G401 (cell line): ENCODE measurements around the gene BTN1A1. TPM values are rescaled to one million over a fixed set of nuclear protein-coding genes. Genes with fewer than 3 reads are reported as not detected.
A peak's percentile ranks its signal among the peaks of the same experiment; 100 is the strongest.
"Not testable (repeated sequence)": the region's sequence is repeated elsewhere in the genome, so short reads cannot be mapped to it uniquely, and the experiment has no call there.

Source experiments
- DNase-seq: peaks from one replicate; pipeline ENCODE4 v3.0.0-alpha.2; 2015; ENCODE audit warnings: low spot score
- in situ Hi-C: cut with HindIII; loops from 2 replicates; pipeline ENCODE4 v1.10.0; 2016; ENCODE audit warnings: low sequenced_read_pairs, mixed read lengths
- total RNA-seq: library from RNA; depleted of rRNA; stranded (reverse); fragments of >200 nt; shearing (Covaris generic); gene quantifications from 2 replicates; pipeline ENCODE4 v1.2.3, GENCODE V29; 2014; rRNA removed

The BTN1A1 gene, protein sequence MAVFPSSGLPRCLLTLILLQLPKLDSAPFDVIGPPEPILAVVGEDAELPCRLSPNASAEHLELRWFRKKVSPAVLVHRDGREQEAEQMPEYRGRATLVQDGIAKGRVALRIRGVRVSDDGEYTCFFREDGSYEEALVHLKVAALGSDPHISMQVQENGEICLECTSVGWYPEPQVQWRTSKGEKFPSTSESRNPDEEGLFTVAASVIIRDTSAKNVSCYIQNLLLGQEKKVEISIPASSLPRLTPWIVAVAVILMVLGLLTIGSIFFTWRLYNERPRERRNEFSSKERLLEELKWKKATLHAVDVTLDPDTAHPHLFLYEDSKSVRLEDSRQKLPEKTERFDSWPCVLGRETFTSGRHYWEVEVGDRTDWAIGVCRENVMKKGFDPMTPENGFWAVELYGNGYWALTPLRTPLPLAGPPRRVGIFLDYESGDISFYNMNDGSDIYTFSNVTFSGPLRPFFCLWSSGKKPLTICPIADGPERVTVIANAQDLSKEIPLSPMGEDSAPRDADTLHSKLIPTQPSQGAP
- total RNA-seq = 0.06 TPM in 1 of 2 replicates, not detected in the other

DNA sequence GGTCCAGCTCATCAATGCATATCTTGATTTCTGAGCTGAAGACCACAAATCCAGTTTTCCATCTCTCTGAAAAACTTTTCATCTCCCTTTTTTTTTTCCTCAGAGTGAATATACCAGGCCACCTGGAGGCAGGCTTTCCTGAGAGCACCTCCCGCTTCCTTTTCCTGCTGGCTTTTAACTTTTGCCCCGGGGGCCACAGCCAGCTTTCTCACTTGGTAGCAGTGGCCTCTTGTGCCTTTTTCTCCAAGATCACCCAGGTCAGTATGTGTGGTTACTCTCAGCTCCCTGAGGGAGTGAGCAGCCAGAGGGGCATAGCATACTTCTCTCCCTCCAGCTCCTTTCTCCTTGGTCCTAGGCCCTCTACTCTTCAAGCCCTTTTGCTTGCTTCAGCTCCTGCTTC, at the start of gene BTN1A1:
TSS of gene BTN1A1 (plus strand) at position 202 of the 400 bp plus-strand sequence. CDS start 984 bp downstream, outside the sequence.
- no peak for DNase-seq
- in situ Hi-C loops = no loop called here

DNA sequence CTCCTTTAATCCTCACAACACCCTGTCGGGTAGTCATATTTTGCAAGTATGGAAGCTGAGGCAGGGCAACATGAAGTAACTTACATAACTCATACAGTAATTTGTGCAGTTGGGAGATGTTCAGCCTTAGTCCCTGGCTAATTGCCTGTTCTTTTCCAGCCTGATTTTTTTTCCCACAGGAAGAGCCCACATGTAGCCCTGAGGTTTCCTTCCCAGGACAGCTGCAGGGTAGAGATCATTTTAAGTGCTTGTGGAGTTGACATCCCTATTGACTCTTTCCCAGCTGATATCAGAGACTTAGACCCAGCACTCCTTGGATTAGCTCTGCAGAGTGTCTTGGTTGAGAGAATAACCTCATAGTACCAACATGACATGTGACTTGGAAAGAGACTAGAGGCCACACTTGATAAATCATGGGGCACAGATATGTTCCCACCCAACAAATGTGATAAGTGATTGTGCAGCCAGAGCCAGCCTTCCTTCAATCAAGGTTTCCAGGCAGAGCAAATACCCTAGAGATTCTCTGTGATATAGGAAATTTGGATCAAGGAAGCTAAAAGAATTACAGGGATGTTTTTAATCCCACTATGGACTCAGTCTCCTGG, 47.4 kb upstream of the BTN1A1 start:
- no peak for DNase-seq
- in situ Hi-C loops = no loop called here

DNA sequence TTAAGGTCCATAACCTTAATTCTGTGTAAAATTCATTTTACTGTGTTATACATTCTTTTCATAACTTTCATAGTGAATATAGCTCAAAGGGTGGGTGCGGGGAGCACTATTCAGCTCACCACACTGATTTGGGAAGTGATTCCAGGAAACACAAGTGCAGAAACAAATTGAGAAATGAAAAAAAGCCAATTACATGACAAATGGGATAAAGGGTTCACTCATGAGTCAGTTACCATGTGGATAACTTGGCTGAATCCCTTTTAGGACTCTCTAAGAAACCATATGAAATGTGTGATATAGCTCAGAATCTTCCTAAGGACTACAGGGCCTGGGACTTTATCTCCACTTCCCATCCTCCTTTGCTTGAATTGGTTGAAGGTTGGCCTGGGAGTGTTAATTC, 45.5 kb upstream of the BTN1A1 start:
- in situ Hi-C loops = no loop called here
- no peak for DNase-seq

DNA sequence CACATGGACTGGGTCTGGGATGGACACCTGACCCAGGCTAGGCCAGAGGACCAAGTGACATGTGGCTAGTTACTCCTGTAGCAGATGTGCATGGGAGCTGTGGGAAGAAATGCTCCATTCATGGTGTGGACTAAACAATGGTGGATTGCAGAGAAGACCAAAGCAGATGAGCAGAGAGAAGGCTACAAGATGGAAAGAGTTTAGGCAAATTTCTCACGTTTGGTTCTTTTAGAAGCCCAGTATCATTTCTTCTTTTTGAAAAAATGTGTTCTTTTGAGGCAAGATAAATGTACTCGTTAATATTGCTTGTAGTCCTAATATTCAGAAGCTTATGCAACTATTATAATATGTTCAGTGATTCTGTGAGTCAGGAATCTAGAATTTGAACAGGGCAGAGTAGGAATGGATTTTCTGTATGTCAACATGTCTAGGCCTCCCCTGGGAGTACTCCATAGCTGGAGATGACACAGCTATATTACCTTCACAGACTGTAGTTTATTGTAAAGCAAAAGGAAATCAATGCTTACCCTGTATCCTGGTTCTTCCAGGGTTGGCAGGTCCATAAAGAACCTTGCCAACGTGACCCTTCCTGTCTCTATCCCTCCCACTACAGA, 44.6 kb upstream of the BTN1A1 start:
- in situ Hi-C loops = no loop called here

DNA sequence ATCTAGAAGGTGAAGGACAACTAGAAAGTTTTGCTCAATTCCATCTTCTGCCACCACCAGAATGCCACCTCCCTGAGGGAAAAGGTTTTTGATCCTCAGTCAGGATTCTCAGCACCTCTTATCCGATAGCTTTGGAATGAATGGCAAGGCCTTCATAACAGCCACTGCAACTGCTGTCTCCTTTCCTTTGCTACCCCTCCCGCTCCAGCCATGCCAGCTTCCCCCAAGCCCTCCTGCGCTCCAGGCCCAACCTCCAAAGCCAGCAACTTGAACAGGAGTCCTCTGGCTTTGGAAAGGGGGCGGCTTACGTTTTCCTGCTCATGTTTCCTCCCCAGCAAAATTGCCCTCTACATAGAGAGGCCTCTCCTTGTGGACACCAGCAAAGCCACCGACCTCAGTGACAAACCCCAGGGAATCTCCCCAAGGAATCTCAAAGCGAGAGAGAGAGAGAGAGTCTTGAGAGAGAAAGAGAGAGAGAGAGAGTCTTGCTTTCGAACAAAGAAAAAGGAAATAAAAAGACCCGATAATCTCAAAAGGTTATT, 42.8 kb upstream of the BTN1A1 start:
- in situ Hi-C loops = no loop called here
- no peak for DNase-seq

More for the DNA sequence above, 44.6 kb upstream of the BTN1A1 start:
- DNase-seq = no peak

DNA sequence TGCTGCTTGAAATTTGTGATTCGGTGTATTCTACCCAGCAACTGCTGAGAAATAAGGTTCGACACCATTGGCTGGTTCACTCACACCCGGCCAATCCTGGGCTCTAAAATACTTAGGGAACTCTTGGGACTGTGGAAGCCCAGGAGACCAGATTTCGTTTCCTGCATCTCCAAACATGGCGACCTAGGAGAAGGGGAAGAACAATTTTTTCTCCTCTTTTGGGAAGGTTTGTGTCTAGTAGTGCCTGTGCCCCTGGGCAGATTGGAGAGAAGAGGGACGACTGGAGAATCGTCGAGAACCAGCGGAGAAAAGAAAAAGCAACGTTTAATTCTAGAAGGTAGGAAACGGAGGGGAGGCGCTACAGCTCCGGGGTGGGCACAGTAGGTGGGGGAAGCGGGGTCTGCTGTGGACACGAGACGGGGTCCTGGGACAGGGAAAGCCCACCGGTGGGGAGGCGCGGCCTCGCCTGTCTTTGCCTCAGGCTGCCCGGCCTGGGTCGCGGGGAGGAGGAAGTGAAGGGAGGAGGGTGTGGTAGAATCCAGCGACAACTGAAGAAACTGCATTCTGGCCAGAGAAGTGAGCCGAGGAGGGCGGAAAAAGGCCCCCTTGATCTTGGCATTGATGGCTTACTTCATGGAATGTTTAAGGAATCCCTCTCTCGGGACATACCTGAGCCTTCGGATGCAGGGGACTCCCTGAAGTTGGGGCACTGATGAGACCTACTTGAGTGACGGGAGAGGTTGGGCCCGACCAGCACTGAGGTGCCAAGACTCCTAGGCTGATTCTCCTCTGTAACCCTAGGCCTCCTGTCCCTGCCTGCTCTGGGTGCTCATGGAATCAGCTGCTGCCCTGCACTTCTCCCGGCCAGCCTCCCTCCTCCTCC, 42.1 kb upstream of the BTN1A1 start, which contains the start of gene BTN2A1:
TSS of gene BTN2A1 (plus strand) at position 150 of the 883 bp plus-strand sequence. CDS start at position 832, 682 bp downstream.
- in situ Hi-C loops = no loop called here
- peak; percentile 99 for DNase-seq

DNA sequence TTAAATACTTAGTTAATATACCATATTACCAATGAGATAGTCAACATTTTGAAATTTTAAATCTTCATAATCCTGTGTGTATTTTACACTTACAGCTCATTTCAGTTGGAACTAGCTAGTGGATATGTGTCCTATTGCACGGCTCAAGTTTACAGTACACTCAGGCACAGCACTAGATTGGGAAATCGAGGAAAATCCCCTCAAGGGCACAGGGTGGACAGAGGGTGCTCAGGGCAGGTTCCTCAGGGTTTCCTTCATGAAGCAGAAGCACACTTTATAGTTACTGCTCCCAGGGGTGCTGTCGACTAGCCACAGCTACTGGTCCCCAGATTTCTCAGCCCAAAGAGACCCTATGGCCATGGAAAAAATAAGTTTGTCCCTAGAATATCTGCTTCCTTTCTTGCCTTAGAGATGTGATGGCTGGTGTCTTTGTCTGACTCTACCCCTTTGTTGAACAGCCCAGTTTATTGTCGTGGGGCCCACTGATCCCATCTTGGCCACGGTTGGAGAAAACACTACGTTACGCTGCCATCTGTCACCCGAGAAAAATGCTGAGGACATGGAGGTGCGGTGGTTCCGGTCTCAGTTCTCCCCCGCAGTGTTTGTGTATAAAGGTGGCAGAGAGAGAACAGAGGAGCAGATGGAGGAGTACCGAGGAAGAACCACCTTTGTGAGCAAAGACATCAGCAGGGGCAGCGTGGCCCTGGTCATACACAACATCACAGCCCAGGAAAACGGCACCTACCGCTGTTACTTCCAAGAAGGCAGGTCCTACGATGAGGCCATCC, 40.9 kb upstream of the BTN1A1 start:
- in situ Hi-C loops = no loop called here
- peak; percentile 85 for DNase-seq

DNA sequence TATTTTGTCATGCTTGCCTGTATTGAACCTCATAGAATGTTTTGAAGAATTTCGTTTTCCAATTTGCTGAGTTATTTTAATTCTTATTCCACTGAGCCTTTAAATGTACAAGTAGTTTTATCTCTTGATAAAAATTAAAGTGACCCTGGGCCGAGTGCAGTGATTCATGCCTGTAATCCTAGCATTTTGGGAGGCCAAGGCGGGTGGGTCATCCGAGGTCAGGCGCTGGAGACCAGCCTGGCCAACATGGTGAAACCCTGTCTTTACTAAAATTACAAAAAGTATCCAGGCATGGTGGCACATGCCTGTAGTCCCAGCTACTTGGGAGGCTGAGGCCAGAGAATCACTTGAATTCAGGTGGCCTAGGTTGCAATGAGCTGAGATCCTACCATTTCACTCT, 38.8 kb upstream of the BTN1A1 start:
- DNase-seq, in situ Hi-C loops: not testable (repeated sequence)

DNA sequence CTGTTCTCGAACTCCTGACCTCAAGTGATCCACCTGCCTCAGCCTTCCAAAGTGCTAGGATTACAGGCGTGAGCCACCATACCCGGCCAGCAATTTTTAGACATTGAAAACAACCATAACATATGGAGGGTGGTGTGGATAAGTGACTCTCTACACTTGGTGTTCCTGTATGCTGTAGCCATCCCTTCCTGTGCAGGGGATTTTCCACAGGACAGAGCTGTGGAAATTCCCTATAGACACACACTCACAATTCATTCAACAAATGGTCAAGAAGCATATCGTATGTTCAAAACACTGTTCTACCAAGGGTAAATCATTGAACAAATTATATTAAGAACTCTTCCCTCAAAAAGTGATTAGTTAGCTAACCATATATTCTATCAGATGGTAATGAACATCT, 36.1 kb upstream of the BTN1A1 start:
- DNase-seq = no peak
- in situ Hi-C loops = no loop called here

DNA sequence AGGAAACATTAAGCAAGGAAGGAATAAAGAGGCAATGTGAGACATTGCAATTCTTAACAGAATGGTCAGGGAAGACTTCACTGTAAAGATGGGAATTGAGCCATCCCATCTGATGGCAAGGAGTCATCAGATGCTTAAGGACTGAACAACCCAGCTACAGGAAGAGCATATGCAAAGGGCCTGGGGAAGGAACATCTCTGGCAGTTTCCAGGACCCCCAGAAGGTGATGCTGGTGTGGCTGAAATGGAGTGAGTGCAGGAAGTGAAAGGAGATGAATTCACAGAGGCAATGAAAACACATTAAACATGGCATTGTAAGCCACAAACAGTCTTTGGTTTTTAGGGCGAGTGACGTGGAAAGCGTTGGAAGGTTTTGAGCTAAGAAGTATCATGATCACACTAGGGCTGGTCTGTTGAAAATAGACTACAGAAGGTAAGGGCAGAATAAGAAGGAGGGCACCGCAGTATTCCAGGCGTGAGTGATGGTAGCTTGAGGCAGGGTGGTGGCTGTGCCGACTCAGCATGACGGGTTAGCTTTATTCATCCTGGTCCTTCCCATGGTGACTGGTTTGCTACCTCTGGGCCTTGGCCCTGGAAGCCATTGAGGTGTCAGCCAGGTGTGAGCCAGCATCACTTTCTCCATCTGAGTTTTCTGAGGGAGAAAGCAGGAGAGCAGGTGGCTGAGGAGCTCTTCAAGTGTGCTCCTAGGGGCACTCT, 35.5 kb upstream of the BTN1A1 start:
- no peak for DNase-seq
- in situ Hi-C loops = no loop called here

DNA sequence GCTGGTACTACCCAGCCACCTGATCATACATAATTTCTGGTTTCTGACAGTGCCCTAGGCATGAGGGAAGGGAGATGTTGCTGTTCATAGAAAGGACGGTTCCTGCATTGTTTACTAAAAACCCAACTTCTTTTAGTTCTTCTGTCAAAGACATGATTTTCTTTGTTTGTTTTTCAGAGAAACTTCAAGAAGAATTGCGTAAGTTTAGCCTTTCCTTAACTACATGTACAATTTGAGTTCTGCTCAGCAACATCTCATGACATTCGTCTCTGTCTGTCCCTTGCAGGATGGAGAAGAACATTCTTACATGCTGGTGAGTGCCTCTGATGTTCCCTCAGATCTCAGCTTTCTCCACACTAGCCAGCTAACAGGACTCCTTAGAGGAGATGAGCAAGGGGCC, 34.3 kb upstream of the BTN1A1 start:
- DNase-seq = no peak
- in situ Hi-C loops = no loop called here

DNA sequence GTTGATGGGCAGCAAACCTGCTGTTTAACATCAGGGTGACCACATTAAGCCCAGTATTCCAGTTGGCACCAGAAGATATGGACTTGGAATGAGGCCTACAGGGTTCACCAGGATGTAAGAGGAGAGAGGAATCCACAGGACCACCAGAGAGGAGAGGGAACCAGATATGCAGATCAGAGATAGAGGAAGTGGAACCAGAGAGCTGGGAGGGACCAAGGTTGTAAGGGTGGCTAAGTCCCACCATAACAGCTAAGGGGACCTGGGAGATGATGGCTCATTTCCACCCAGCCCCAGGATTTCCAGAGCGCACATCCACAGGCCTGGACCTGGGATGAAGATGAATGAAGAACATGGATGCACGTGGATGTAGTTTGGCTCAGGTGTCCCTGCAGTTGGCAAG, 31.3 kb upstream of the BTN1A1 start:
- in situ Hi-C loops = no loop called here
- DNase-seq = peak; percentile 14

DNA sequence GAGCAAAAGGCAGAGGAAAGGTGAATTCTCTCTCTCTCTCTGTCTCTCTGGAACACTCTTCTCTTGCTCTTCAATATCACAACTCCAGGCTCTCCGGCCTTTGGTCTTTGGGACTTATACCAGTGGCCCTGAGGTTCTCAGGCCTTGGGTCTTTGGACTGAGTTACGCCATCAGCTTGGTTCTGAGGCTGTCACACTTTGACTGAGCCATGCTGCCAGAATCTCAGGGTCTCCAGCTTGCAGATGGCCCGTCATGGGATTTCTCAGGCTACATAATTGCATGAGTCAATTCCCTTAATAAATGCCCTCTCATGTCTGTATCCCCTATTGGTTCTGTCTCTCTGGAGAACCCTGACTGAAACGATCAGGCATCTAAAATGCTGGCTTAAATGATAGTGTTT, 29.5 kb upstream of the BTN1A1 start:
- no peak for DNase-seq
- in situ Hi-C loops = no loop called here

DNA sequence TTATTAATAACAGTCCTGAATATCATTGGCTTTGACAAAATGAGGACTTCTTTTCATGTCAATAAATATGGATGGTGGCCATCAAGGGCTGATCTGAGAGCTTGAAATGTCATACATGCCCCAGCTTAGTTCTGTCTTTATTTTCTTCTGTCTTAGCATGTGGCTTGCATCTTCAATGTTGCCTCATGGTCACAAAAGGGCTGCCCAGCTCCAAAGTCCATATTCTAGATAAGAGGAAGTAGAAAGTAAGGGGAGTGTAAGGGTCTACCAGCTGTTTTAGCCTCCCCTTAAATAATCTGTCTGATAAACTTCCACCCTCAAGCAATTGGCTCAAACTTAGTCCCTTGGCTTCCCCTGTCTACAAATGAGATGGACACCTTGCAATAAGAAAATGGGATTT, 28.1 kb upstream of the BTN1A1 start:
- in situ Hi-C loops = no loop called here
- DNase-seq = no peak

DNA sequence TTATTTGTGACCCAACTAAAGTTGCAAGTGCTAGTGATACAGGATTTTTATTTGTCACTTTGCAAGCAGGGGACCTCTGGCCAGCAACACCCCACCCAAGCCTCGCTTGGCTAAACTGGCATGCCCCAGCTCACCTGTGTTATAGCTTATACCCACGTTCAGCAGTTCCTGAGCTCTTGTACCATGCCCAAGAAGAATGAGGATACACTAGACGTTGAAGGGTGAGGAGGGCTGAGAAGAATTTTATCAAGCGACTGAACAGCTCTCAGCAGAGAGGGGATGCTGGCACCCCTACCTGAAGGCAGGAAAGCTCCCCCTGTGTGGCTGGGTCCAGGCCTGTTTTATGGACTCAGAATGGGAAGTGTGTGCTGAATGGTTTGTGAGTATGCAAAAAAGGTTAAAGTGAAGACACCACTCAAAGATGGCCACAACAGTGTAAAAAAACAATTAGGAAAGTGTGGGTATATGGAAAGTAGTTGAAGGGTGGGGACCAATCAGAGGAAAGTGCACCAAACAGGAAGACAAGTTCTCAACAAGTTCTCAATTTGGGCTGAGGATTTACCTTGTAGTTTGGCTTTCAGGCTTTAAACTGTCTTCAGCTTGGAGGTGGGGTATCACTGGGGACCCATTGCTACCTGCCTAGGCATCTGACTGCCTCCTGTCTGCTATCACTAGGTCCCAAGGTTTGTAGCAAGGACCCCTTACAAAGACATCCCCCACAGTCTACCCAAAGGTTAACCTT, 27.4 kb upstream of the BTN1A1 start:
- DNase-seq = no peak
- in situ Hi-C loops = no loop called here

DNA sequence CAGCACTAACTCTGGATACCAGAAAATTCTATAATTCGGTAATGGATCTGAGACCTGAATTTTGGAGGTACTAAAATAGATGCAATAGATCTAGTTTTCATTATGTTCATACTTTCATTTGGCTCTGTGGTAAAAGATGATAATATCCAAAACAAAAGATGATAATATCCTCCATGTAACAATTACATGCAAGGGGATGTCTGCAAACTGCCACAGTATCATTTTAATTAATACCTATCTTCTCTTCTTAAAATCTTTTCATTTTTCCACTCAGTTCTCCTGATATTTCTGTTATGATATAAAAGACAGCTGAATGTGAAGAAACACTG, 26.7 kb upstream of the BTN1A1 start:
- in situ Hi-C loops = no loop called here
- no peak for DNase-seq
